MM.1S (cell line): ENCODE data around the gene PLEKHJ1.

Source experiments
- DNase-seq: peaks from one replicate; pipeline ENCODE4 v3.0.0-alpha.2; 2015
- H2AFZ ChIP-seq: fragments of 300-600 bp; sonication (generic); 2 replicates; pipeline ENCODE4 v1.6.0; 2016; ENCODE audit warnings: antibody characterized with exemption, low read length
- H3F3A ChIP-seq: fragments of 300-600 bp; sonication (generic); 2 replicates; pipeline ENCODE4 v1.6.1; 2016; ENCODE audit warnings: mild to moderate bottlenecking, antibody characterized with exemption, low read length, moderate library complexity, mixed read lengths; ENCODE audit not compliant: insufficient read depth
- H3K27ac ChIP-seq: fragments of 300-600 bp; sonication (generic); 2 replicates; pipeline ENCODE4 v1.5.1; 2016; ENCODE audit warnings: mild to moderate bottlenecking, low read length
- H3K27me3 ChIP-seq: fragments of 300-600 bp; sonication (generic); replicated peaks from 2 replicates; pipeline ENCODE4 v1.6.0; 2016; ENCODE audit warnings: low read length; ENCODE audit not compliant: insufficient read depth
- H3K36me3 ChIP-seq: fragments of 300-600 bp; sonication (generic); replicated peaks from 2 replicates; pipeline ENCODE4 v1.6.1; 2016; ENCODE audit warnings: mild to moderate bottlenecking, low read length, mixed read lengths; ENCODE audit not compliant: insufficient read depth
- H3K4me1 ChIP-seq: fragments of 300-600 bp; sonication (generic); 2 replicates; pipeline ENCODE4 v1.6.1; 2016; ENCODE audit warnings: low read length, mixed read lengths
- H3K4me2 ChIP-seq: fragments of 300-600 bp; sonication (generic); 2 replicates; pipeline ENCODE4 v1.6.0; 2016; ENCODE audit warnings: low read depth, low read length
- H3K4me3 ChIP-seq: fragments of 300-600 bp; sonication (generic); 2 replicates; pipeline ENCODE4 v1.5.1; 2016; ENCODE audit warnings: low read length, mixed read lengths
- H3K79me2 ChIP-seq: fragments of 300-600 bp; sonication (generic); 2 replicates; pipeline ENCODE4 v1.6.1; 2016; ENCODE audit warnings: mixed run types, low read length, mixed read lengths
- H3K9ac ChIP-seq: fragments of 300-600 bp; sonication (generic); 2 replicates; pipeline ENCODE4 v1.6.1; 2016; ENCODE audit warnings: low read length, mixed read lengths
- H3K9me2 ChIP-seq: fragments of 300-600 bp; sonication (generic); replicated peaks from 2 replicates; pipeline ENCODE4 v1.6.1; 2016; ENCODE audit warnings: mild to moderate bottlenecking, low read length, mixed read lengths; ENCODE audit not compliant: insufficient read depth
- H3K9me3 ChIP-seq: fragments of 300-600 bp; sonication (generic); replicated peaks from 2 replicates; pipeline ENCODE4 v1.6.1; 2016; ENCODE audit warnings: mild to moderate bottlenecking, low read length, mixed read lengths; ENCODE audit not compliant: insufficient read depth
- H4K20me1 ChIP-seq: fragments of 300-600 bp; sonication (generic); 2 replicates; pipeline ENCODE4 v1.6.1; 2016; ENCODE audit warnings: mild to moderate bottlenecking, low read length, moderate library complexity, mixed read lengths; ENCODE audit not compliant: insufficient read depth
- CTCF ChIP-seq: fragments of 300-600 bp; sonication (generic); IDR thresholded peaks from 2 replicates; pipeline ENCODE4 v1.5.1; 2016; ENCODE audit warnings: antibody characterized with exemption, low read length, mixed read lengths
- EZH2 ChIP-seq: fragments of 300-600 bp; sonication (generic); optimal IDR thresholded peaks from 2 replicates; pipeline ENCODE3; 2017; ENCODE audit warnings: low read depth, mild to moderate bottlenecking, antibody characterized with exemption, low read length, mixed read lengths
- EZH2phosphoT487 ChIP-seq: fragments of 300-600 bp; sonication (generic); IDR thresholded peaks from 2 replicates; pipeline ENCODE4 v1.6.1; 2018; ENCODE audit warnings: antibody characterized with exemption, low read length

The PLEKHJ1 gene

DNA sequence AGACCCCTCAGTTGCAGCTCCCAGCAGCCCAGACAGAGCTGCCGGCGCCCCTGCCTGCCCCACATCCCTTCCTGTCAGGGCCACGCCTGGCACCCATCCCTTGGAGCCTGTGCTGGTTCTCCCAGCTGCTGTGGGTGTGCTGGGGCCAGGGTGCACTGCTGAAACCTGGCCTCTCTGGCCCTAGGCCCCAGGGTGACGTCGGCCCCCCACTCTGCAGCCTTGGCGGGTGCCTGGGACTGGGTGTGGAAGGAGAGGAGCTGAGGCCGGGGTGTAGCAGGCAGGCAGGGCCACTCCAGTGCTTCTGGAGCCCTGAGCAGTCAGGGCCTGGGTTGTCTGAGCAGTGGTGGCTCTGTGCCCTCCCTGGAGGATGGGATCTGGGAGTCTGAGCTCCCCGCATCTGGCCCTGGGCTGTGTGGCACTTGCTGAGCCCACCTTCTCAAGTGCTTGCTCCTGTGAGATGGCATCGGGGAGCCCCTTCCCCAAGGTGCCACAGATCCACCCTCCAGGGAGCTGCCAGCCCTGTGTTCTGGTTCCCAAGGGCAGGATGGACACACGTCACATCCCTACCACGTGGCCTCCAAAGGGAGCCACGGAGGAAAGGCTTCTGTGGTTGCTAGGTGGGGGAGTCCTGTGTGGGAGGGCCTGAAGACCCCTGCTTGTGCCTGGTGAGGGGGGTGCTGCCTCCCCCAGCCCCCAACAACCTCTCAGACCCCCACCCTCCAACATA, 5.2 kb downstream of the PLEKHJ1 start:
- peaks cover 35% of the 10 kb centered on the region for H3F3A ChIP-seq
- H3K9me2 ChIP-seq: no peaks in the 10 kb centered on the region
- peaks cover 8% of the 10 kb centered on the region; the same call in 1 of the 2 replicates for H3K36me3 ChIP-seq
- no peak for DNase-seq
- no peak overlapping the region for H3K27ac ChIP-seq
- H3K79me2 ChIP-seq: peaks cover 79% of the 10 kb centered on the region
- no peaks in the 10 kb centered on the region for H3K9me3 ChIP-seq
- H3K4me3 ChIP-seq: no peak overlapping the region
- no peaks in the 10 kb centered on the region for H3K4me1 ChIP-seq
- H3K27me3 ChIP-seq: no peaks in the 10 kb centered on the region
- no peak overlapping the region for H3K4me2 ChIP-seq
- TF ChIP-seq EZH2phosphoT487 (no peak), EZH2 (no peak), CTCF (no peak)
- no peak overlapping the region for H2AFZ ChIP-seq
- H3K9ac ChIP-seq: no peak overlapping the region
- H4K20me1 ChIP-seq: peaks cover 6% of the 10 kb centered on the region; the same call in 1 of the 2 replicates

DNA sequence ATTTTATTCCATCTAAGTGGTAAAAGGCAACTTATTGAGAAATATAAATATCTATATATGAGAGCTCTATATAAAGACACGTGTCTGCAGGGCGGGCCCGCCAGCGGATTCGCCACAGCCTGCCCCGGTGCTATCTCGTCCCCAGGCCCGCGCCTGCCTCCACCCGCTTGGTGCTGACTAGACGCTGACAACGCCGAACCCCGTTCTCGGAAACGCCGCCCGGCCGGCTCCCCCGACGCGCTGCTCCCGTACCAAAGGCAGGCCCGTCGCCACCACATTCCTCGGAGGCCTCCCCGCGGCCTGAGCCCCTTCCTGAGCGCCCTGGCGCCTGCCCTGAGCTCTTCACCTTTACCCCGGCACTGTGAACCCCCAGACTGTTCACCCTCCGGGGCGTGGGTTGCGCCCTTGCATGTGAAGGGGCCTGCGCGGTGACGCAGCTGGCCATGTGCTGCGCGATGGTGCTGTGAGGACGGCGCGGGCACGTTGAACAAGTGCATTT, 6.0 kb downstream of the PLEKHJ1 start:
- no peaks in the 10 kb centered on the region for H3K4me1 ChIP-seq
- no peak overlapping the region for H2AFZ ChIP-seq
- H3K9me3 ChIP-seq: no peaks in the 10 kb centered on the region
- H3F3A ChIP-seq: peaks cover 35% of the 10 kb centered on the region
- H3K27me3 ChIP-seq: no peaks in the 10 kb centered on the region
- H3K36me3 ChIP-seq: peaks cover 14% of the 10 kb centered on the region
- H3K79me2 ChIP-seq: peaks cover 79% of the 10 kb centered on the region
- no peak overlapping the region for H3K4me3 ChIP-seq
- H3K27ac ChIP-seq: no peak overlapping the region
- TF ChIP-seq EZH2 (no peak), EZH2phosphoT487 (no peak), CTCF (no peak)
- H4K20me1 ChIP-seq: peaks cover 6% of the 10 kb centered on the region; the same call in 1 of the 2 replicates
- DNase-seq: no peak
- H3K9ac ChIP-seq: no peak overlapping the region
- H3K9me2 ChIP-seq: no peaks in the 10 kb centered on the region
- H3K4me2 ChIP-seq: no peak overlapping the region

DNA sequence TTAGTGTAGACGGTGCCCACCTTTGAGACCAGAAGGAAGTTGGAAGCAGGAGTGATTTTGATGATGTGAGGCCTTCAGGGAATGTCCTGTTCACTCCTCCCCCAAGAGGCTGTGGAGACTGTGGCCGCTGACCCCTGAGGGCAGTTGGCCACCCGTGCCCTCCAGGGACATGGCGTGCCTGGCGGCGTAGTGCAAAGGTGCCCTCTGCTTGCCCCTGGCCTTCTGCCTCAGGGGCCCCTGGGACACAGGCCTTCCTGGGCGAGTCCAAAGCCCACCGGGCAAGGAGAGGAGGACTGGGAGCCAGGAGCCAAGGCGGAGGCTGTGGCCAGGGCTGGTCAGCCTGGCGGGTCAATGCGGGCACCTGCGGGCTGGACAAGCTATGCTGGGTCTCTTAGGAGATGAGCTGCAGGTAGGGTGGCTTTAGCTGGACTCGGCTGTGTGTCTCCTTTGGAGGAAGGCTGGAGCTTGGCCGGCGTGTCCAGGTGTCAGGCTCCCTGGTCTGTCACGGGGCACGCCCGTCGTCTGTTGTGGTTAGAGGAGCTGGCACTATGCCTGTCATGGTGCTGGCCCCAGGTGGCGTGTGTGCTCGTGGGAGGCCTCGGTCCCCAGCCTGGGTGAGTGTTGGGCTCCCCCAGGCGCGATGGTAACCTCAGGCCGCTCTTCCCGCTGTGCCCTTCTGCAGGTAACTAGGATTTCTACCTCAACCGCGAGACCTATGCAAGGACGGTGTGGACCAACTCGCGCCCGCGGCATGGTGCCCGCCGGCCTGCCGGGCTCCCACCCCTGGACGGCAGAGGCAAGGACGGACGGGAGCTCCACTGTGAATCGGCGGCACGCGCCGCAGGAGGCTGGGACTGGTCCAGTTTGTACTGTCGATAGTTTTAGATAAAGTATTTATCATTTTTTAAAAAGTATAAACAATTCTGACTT, 6.8 kb downstream of the PLEKHJ1 start:
- no peaks in the 10 kb centered on the region for H3K9me3 ChIP-seq
- TF ChIP-seq EZH2: no peak
- no peak for TF ChIP-seq EZH2phosphoT487
- TF ChIP-seq CTCF: no peak
- no peaks in the 10 kb centered on the region for H3K9me2 ChIP-seq
- peaks cover 35% of the 10 kb centered on the region for H3F3A ChIP-seq
- H3K4me3 ChIP-seq: no peak overlapping the region
- peaks cover 20% of the 10 kb centered on the region for H3K36me3 ChIP-seq
- no peak overlapping the region for H2AFZ ChIP-seq
- H3K27me3 ChIP-seq: no peaks in the 10 kb centered on the region
- peaks cover 72% of the 10 kb centered on the region for H3K79me2 ChIP-seq
- H3K4me2 ChIP-seq: no peak overlapping the region
- H3K4me1 ChIP-seq: no peaks in the 10 kb centered on the region
- no peak overlapping the region for H3K9ac ChIP-seq
- no peak for DNase-seq
- peaks cover 6% of the 10 kb centered on the region; the same call in 1 of the 2 replicates for H4K20me1 ChIP-seq
- no peak overlapping the region for H3K27ac ChIP-seq
